LHCN-M2 (cell line): ENCODE data around the gene TMEM62. TPM values are rescaled to one million over a fixed set of nuclear protein-coding genes. Genes with fewer than 3 reads are reported as not detected.
"Not testable (repeated sequence)": the region's sequence is repeated elsewhere in the genome, so short reads cannot be mapped to it uniquely, and the experiment has no call there.

Source experiments
- DNase-seq: peaks from one replicate; pipeline ENCODE4 v3.0.0-alpha.2; 2012; ENCODE audit warnings: low read depth
- total RNA-seq: library from RNA; depleted of rRNA; stranded (reverse); fragments of >200 nt; gene quantifications from 2 replicates; pipeline ENCODE4 v1.2.3, GENCODE V29; 2014

The TMEM62 gene
- total RNA-seq, 1 experiment from 2014 or later, result 5.2 TPM

DNA sequence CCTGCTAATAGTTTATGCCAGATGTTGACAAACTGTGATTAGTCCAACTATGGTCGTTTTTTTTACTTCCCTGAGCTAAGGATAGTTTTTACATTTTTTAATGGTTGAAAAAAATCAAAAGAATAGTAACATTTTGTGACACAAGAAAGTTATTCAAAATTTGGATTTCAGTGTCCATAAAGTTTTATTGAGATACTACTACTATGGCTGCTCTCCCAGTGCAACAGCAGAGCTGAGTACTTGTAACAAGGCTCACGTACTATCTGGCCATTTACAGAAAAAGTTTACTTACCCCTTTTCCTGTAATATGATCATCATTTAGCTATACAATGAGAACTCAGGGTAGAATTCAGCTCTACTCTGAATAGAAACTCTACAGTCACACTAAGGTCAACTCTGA, 11.5 kb upstream of the TMEM62 start:
- no peak for DNase-seq

DNA sequence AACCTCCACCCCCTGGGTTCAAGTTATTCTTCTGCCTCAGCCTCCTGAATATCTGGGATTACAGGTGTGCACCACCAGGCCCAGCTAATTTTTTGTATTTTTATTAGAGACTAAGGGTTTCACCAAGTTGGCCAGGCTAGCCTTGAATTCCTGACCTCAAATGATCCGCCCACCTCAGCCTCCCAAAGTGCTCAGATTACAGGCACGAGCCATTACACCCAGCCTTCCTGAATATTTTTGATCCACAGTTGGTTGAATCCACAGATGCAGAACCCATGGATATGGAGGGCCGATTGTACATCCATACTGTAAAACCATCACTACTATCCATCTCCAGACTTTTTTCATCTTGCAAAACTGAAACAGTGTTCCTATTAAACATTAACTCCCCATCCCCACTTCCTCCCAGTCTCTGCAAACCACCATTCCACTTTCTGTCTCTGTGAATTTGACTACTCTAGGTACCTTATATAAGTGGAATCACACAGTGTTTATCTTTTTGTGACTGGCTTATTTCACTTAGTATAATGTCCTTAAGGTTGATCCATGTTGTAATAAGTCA, 8.2 kb upstream of the TMEM62 start:
- DNase-seq, result no peak

DNA sequence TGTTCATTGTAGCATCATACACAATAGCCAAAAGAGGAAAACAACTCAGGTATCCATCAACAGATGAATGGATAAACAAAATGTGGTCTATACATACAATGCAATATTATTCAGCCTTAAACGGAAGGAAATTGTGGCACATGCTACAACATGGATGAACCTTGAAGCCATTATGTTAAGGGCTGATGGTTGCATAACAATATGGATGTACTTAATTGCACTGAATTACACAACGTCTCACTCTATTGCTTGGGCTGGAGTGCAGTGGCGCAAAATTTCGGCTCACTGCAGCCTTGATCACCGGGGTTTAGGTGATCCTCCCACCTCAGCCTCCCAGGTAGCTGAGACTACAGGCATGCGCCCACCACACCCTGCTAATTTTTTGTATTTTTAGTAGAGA, 7.0 kb upstream of the TMEM62 start:
- no peak for DNase-seq

DNA sequence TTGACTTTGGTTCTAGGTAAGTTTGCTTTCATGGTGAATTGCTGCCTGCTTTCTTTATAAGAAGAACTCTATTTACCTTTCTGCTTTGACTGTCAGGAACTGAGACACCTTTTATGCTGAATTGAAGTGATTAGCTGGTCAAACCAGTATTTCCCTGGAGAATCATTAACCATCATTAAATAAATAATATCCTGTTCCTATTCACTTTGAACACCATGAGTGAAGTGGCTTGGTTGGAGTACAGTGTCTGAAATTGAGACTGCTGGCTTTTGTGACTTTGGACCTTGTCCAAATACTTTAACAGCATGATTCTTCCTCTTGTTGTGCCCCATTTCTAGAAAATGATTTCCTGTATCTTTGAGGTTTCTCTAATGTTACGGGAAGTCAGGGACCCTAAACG, 5.6 kb upstream of the TMEM62 start:
- no peak for DNase-seq

GRCh38 chr15:43128174-43128979, 5.0 kb upstream of the TMEM62 start:
- DNase-seq, result not testable (repeated sequence)

- DNase-seq, result no peak
These were observed 4.4 kb upstream of the TMEM62 start for GRCh38 chr15:43128980-43129335.

GRCh38 chr15:43132830-43133429, 456 bp upstream of the TMEM62 start:
- no peak for DNase-seq

DNA sequence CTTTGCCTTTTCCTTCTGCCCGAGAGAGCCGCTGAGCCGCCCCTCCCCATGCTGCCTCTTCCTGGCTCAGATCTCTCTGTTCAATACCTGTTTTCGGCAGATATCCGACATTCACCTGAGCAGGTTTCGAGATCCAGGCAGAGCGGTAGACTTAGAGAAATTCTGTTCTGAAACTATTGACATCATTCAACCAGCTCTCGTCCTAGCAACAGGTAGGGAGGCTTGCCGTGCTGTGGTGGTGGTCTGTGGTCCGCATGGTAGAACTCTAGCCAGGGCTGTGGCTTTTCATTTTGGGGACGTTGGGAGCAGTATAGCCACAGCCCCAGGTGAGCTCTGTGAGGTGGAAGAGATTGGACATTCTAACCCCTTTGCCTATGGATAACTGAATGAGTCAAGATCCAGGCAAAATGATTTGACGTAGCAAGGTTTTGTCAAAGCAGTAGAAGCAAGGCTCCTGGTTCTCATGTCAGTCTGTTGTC, 810 bp downstream of the TMEM62 start:
- DNase-seq, result no peak

GRCh38 chr15:43135351-43135750, 2.0 kb downstream of the TMEM62 start:
- no peak for DNase-seq

- DNase-seq, result peak; percentile 10
These were observed 10.0 kb downstream of the TMEM62 start for GRCh38 chr15:43143203-43143941.

DNA sequence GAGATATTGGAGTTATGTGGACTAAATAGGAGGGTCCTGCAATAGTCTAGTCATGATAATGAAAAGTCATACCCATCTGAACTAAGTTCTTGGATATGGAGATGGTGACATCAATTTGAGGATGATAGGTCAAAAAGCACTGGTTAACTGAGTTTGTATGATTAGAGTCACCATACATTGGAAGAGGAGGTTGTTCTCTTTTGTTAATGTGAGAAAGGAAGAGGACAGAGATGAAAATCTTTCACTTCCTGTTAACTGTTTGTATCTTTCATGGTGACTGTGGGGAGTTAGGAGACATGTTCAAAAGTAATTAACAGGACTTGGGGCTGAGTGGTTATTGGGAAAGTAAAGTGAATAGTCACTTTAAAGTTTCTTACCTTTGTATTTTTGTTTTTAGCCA, 11.1 kb downstream of the TMEM62 start:
- DNase-seq, result no peak

DNA sequence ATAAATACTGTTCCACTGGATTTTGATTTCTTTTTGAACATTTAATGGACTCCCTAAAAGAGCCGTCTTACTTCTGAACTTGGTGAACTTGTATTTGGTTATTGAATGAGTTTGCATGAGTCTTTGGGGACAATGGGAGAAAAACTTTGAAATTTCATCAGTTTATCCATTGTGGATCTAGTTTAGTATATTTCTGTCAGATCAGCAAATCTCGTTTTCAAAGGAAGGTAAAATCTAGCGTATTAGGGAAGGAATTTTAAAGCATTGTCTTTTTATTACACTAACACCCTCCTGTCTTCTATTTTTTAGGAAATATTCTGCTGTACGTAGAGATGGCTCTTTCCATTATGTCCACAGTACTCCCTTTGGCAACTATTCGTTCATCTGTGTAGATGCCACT, 12.8 kb downstream of the TMEM62 start:
- no peak for DNase-seq

- peak; percentile 91 for DNase-seq
These were observed 17.0 kb downstream of the TMEM62 start for GRCh38 chr15:43150191-43150929.

DNA sequence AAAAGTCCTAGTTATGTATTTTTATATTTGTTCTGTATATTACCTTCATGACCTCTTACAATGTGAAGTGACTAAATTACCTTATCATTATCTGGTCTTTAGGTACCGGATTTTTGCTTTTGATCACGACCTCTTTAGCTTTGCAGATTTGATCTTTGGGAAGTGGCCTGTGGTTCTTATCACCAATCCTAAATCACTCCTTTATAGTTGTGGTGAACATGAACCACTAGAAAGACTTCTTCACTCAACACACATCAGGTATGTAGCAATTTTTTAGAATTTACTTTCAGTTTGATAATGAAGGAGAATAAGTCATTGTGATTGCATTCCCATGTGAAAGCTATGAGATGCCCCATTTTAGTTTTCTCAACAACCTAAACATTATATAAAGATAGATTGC, 18.3 kb downstream of the TMEM62 start:
- no peak for DNase-seq

DNA sequence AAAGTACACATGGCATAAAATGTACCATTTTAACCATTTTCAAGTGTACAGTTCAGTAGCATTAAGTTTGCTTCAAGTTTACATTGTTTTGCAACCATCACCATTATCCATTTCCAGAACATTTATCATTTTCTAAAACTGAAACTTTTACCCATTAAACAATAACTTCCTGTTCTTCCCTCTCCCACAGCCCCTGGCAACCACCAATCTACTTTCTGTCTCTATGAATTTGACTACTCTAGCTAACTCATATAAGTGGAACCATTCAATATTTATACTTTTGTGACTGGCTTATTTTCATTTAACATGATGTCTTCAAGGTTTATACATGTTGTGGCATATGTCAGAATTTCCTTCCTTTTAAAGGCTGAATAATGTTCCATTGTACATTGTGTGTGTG, 19.9 kb downstream of the TMEM62 start:
- no peak for DNase-seq

GRCh38 chr15:43165801-43166325, 32.5 kb downstream of the TMEM62 start:
- DNase-seq, result no peak

GRCh38 chr15:43167261-43167660, 33.9 kb downstream of the TMEM62 start:
- DNase-seq, result not testable (repeated sequence)

- DNase-seq, result peak; percentile 14
These were observed 35.1 kb downstream of the TMEM62 start for GRCh38 chr15:43168192-43169107.

GRCh38 chr15:43169888-43170287, 36.5 kb downstream of the TMEM62 start:
- DNase-seq, result no peak

- DNase-seq, result not testable (repeated sequence)
These were observed 42.4 kb downstream of the TMEM62 start for GRCh38 chr15:43175656-43176309.
